Measurements from ENCODE around the gene SIPA1L3.

Gene SIPA1L3

GRCh38 chr19:38043649-38044144 lies 136.7 kb downstream of the SIPA1L3 start:
- Mint-ChIP-seq H3K36me3 (ENCODE audit: low read depth) (no peaks in the 10 kb centered on the region), H3K27ac (no peak overlapping the region), H3K27me3 (ENCODE audit: low read depth) (no peaks in the 10 kb centered on the region), H3K9me3 (peaks cover 4% of the 10 kb centered on the region), H3K4me1 (ENCODE audit: low read depth) (peaks cover 17% of the 10 kb centered on the region), H3K4me3 (no peak overlapping the region)
- no peak for DNase-seq (ENCODE audit: low spot score)

- H3K4me1 Mint-ChIP-seq (ENCODE audit: low read depth), result peaks cover 25% of the 10 kb centered on the region
- H3K9me3 Mint-ChIP-seq, result peaks cover 4% of the 10 kb centered on the region
- no peaks in the 10 kb centered on the region for H3K27me3 Mint-ChIP-seq (ENCODE audit: low read depth)
- H3K4me3 Mint-ChIP-seq, result no peak overlapping the region
- no peak overlapping the region for H3K27ac Mint-ChIP-seq
- DNase-seq (ENCODE audit: low spot score), result no peak
- no peaks in the 10 kb centered on the region for H3K36me3 Mint-ChIP-seq (ENCODE audit: low read depth)
Observed at GRCh38 chr19:38044267-38045111, 137.5 kb downstream of the SIPA1L3 start.

- peaks cover 29% of the 10 kb centered on the region for H3K4me1 Mint-ChIP-seq (ENCODE audit: low read depth)
Observed at GRCh38 chr19:38045554-38046253, 138.7 kb downstream of the SIPA1L3 start.

GRCh38 chr19:38046254-38047048 lies 139.4 kb downstream of the SIPA1L3 start:
- no peak for DNase-seq (ENCODE audit: low spot score)
- Mint-ChIP-seq H3K27ac (no peak overlapping the region), H3K4me3 (no peak overlapping the region), H3K27me3 (ENCODE audit: low read depth) (no peaks in the 10 kb centered on the region), H3K36me3 (ENCODE audit: low read depth) (no peaks in the 10 kb centered on the region), H3K4me1 (ENCODE audit: low read depth) (peaks cover 29% of the 10 kb centered on the region), H3K9me3 (peaks cover 4% of the 10 kb centered on the region)

More at GRCh38 chr19:38045554-38046253, 138.7 kb downstream of the SIPA1L3 start:
- Mint-ChIP-seq H3K4me3 (no peak overlapping the region), H3K36me3 (ENCODE audit: low read depth) (no peaks in the 10 kb centered on the region), H3K27ac (peak overlapping the region; percentile 13), H3K27me3 (ENCODE audit: low read depth) (no peaks in the 10 kb centered on the region), H3K9me3 (peaks cover 4% of the 10 kb centered on the region)
- DNase-seq (ENCODE audit: low spot score), result no peak

- no peaks in the 10 kb centered on the region for H3K36me3 Mint-ChIP-seq (ENCODE audit: low read depth)
- H3K27me3 Mint-ChIP-seq (ENCODE audit: low read depth), result no peaks in the 10 kb centered on the region
- no peak overlapping the region for H3K4me3 Mint-ChIP-seq
- peak; percentile 8 for DNase-seq (ENCODE audit: low spot score)
- H3K27ac Mint-ChIP-seq, result peak overlapping the region; percentile 63
- peaks cover 29% of the 10 kb centered on the region for H3K4me1 Mint-ChIP-seq (ENCODE audit: low read depth)
- H3K9me3 Mint-ChIP-seq, result peaks cover under 1% of the 10 kb centered on the region
Observed at GRCh38 chr19:38047049-38047438, 140.0 kb downstream of the SIPA1L3 start.

- no peak for DNase-seq (ENCODE audit: low spot score)
- Mint-ChIP-seq H3K27me3 (ENCODE audit: low read depth) (no peaks in the 10 kb centered on the region), H3K9me3 (no peaks in the 10 kb centered on the region), H3K27ac (peak overlapping the region; percentile 97), H3K4me1 (ENCODE audit: low read depth) (peaks cover 29% of the 10 kb centered on the region), H3K4me3 (peak overlapping the region; percentile 83), H3K36me3 (ENCODE audit: low read depth) (no peaks in the 10 kb centered on the region)
Observed at GRCh38 chr19:38047641-38048040, 140.6 kb downstream of the SIPA1L3 start.

- Mint-ChIP-seq H3K4me1 (ENCODE audit: low read depth) (peaks cover 29% of the 10 kb centered on the region), H3K27me3 (ENCODE audit: low read depth) (no peaks in the 10 kb centered on the region), H3K4me3 (peak overlapping the region; percentile 83), H3K9me3 (no peaks in the 10 kb centered on the region), H3K36me3 (ENCODE audit: low read depth) (no peaks in the 10 kb centered on the region), H3K27ac (peak overlapping the region; percentile 97)
- DNase-seq (ENCODE audit: low spot score), result peak; percentile 64
Observed at GRCh38 chr19:38049105-38049649, 142.2 kb downstream of the SIPA1L3 start.

GRCh38 chr19:38055010-38055409 lies 148.0 kb downstream of the SIPA1L3 start:
- peaks cover 7% of the 10 kb centered on the region for H3K4me1 Mint-ChIP-seq (ENCODE audit: low read depth)
- H3K27me3 Mint-ChIP-seq (ENCODE audit: low read depth), result no peaks in the 10 kb centered on the region
- H3K4me3 Mint-ChIP-seq, result no peak overlapping the region
- no peaks in the 10 kb centered on the region for H3K36me3 Mint-ChIP-seq (ENCODE audit: low read depth)
- no peak overlapping the region for H3K27ac Mint-ChIP-seq
- H3K9me3 Mint-ChIP-seq, result no peaks in the 10 kb centered on the region
- DNase-seq (ENCODE audit: low spot score), result no peak

GRCh38 chr19:38055655-38056521 lies 148.9 kb downstream of the SIPA1L3 start:
- no peak for DNase-seq (ENCODE audit: low spot score)
- Mint-ChIP-seq H3K36me3 (ENCODE audit: low read depth) (no peaks in the 10 kb centered on the region), H3K9me3 (no peaks in the 10 kb centered on the region), H3K4me1 (ENCODE audit: low read depth) (peaks cover 11% of the 10 kb centered on the region), H3K27ac (no peak overlapping the region), H3K27me3 (ENCODE audit: low read depth) (no peaks in the 10 kb centered on the region), H3K4me3 (no peak overlapping the region)

GRCh38 chr19:38056646-38057045 lies 149.6 kb downstream of the SIPA1L3 start:
- Mint-ChIP-seq H3K4me3 (no peak overlapping the region), H3K27me3 (ENCODE audit: low read depth) (no peaks in the 10 kb centered on the region), H3K9me3 (no peaks in the 10 kb centered on the region), H3K36me3 (ENCODE audit: low read depth) (no peaks in the 10 kb centered on the region), H3K4me1 (ENCODE audit: low read depth) (peaks cover 11% of the 10 kb centered on the region), H3K27ac (no peak overlapping the region)
- no peak for DNase-seq (ENCODE audit: low spot score)

- DNase-seq (ENCODE audit: low spot score), result no peak
- Mint-ChIP-seq H3K4me3 (no peak overlapping the region), H3K27ac (no peak overlapping the region), H3K36me3 (ENCODE audit: low read depth) (no peaks in the 10 kb centered on the region), H3K27me3 (ENCODE audit: low read depth) (no peaks in the 10 kb centered on the region), H3K4me1 (ENCODE audit: low read depth) (peaks cover 11% of the 10 kb centered on the region), H3K9me3 (no peaks in the 10 kb centered on the region)
Observed at GRCh38 chr19:38057959-38058690, 151.1 kb downstream of the SIPA1L3 start.

GRCh38 chr19:38059897-38060296 lies 152.9 kb downstream of the SIPA1L3 start:
- peaks cover 11% of the 10 kb centered on the region for H3K4me1 Mint-ChIP-seq (ENCODE audit: low read depth)
- H3K27me3 Mint-ChIP-seq (ENCODE audit: low read depth), result no peaks in the 10 kb centered on the region
- no peak for DNase-seq (ENCODE audit: low spot score)
- H3K27ac Mint-ChIP-seq, result peak overlapping the region; percentile 79
- H3K36me3 Mint-ChIP-seq (ENCODE audit: low read depth), result no peaks in the 10 kb centered on the region
- H3K9me3 Mint-ChIP-seq, result no peaks in the 10 kb centered on the region
- H3K4me3 Mint-ChIP-seq, result peak overlapping the region; percentile 58

All from T-helper 2 cell treated with Interferon-gamma antibody and Interleukin-4, amounts not matched to agents 5 μg/mL and 100 μg/mL, for 36 hours (primary cell).